ENCODE results near the gene CCDC85C. TPM values are rescaled to one million over a fixed set of nuclear protein-coding genes. Genes with fewer than 3 reads are reported as not detected.

Gene CCDC85C
- total and polyA plus RNA-seq, 10 of the 15 experiments (the other 5 are each of a cell fraction or from before 2014, with no cell fraction given) = 0.03 to 3.6 (median 1.1) TPM

- ATAC-seq (no peak), FAIRE-seq (no peak)
- H3K9me3 ChIP-seq (replicated peaks; ENCODE audit: control insufficient read depth, insufficient read depth, low read length) = no peaks in the 10 kb centered on the region
Observed at GRCh38 chr14:99519347-99519881, 84.6 kb downstream of the CCDC85C start.

More at GRCh38 chr14:99519347-99519881, 84.6 kb downstream of the CCDC85C start:
- CTCF ChIA-PET = interaction anchor here (0.6 to 1.1 kb wide), 3 partner anchors 106 to 111 kb away, joined by 3 to 10 read pairs (median 4); no protein-coding TSS in a partner anchor
- Histone ChIP-seq H3K4me1 (ENCODE audit: control insufficient read depth, insufficient read depth, low read length) (no peaks in the 10 kb centered on the region), H3K27ac (ENCODE audit: control insufficient read depth, insufficient read depth) (no peak overlapping the region), H3K36me3 (ENCODE audit: control insufficient read depth in 2 of 2, insufficient read depth in 2 of 2, low read length in 1 of 2) (peaks cover 0 to 3% of the 10 kb centered on the region in 2 experiments; a peak in 2 of 4 replicates), H3K79me2 (ENCODE audit: control insufficient read depth, insufficient read depth, low read length) (no peaks in the 10 kb centered on the region), H3K4me3 (no peak overlapping the region), H3K9ac (ENCODE audit: control insufficient read depth, insufficient read depth, low read length) (no peak overlapping the region), H3K27me3 (replicated peaks in 1 of 2; ENCODE audit: control insufficient read depth in 2 of 2, insufficient read depth in 2 of 2, low read length in 1 of 2) (no peaks in the 10 kb centered on the region), H2AFZ (ENCODE audit: control insufficient read depth, low read depth, low read length) (no peak overlapping the region), H4K20me1 (ENCODE audit: control insufficient read depth, insufficient read depth) (no peaks in the 10 kb centered on the region), H3K4me2 (ENCODE audit: control insufficient read depth, insufficient read depth) (no peak overlapping the region)
- BruUV-seq (replicated peaks) = no TSS peak
- TF ChIP-seq, protein P1, sequence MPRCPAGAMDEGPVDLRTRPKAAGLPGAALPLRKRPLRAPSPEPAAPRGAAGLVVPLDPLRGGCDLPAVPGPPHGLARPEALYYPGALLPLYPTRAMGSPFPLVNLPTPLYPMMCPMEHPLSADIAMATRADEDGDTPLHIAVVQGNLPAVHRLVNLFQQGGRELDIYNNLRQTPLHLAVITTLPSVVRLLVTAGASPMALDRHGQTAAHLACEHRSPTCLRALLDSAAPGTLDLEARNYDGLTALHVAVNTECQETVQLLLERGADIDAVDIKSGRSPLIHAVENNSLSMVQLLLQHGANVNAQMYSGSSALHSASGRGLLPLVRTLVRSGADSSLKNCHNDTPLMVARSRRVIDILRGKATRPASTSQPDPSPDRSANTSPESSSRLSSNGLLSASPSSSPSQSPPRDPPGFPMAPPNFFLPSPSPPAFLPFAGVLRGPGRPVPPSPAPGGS (IDR thresholded peaks at IDR 0.05; ENCODE audit: borderline replicate concordance, insufficient read depth, low read depth, low read length, poor library complexity, severe bottlenecking) = no peak
- no peak for TF ChIP-seq ZNF622 (IDR thresholded peaks at IDR 0.05)
- TF ChIP-seq NFYB (IDR thresholded peaks at IDR 0.05; ENCODE audit: insufficient read depth, low read depth, low read length) = no peak
- no peak for TF ChIP-seq ATF2 (IDR thresholded peaks at IDR 0.05; ENCODE audit: low read length)
- TF ChIP-seq E2F4 (IDR thresholded peaks at IDR 0.05; ENCODE audit: low read depth, low read length) = no peak
- no peak for TF ChIP-seq ZBTB11 (CRISPR knock-in tag; IDR thresholded peaks at IDR 0.05)
- no peak for TF ChIP-seq MEF2A (IDR thresholded peaks at IDR 0.05; ENCODE audit: insufficient read depth, low read depth, low read length)
- TF ChIP-seq BCL11A (IDR thresholded peaks at IDR 0.05; ENCODE audit: low read depth, low read length) = no peak
- no peak for TF ChIP-seq ZBED1 (IDR thresholded peaks at IDR 0.05; ENCODE audit: borderline replicate concordance)
- TF ChIP-seq NR2C1 (IDR thresholded peaks at IDR 0.05) = no peak
- TF ChIP-seq PAX5 (IDR thresholded peaks at IDR 0.05; ENCODE audit: borderline replicate concordance, low read depth, low read length) = no peak
- no peak for TF ChIP-seq TBL1XR1 (IDR thresholded peaks at IDR 0.05; ENCODE audit: low read depth, low read length)
- TF ChIP-seq STAT1 (conservative IDR thresholded peaks at IDR 0.05) = no peak
- no peak for TF ChIP-seq RBBP5 (conservative IDR thresholded peaks at IDR 0.05)
- in situ Hi-C loops (cut with MboI) (no loop called here), intact Hi-C loops (cut with micrococcal nuclease; ENCODE audit: unreplicated experiment) (loop anchor here (2.0 kb wide), 1 partner anchor 373 kb away; no protein-coding TSS in a partner anchor)
- SMC1A ChIA-PET (ENCODE audit: uncharacterized antibody, unreplicated experiment) = interaction anchor here (1.2 kb wide), 1 partner anchor 109 kb away, joined by 4 read pairs; no protein-coding TSS in a partner anchor
- RAD21 ChIA-PET (ENCODE audit: unreplicated experiment) = interaction anchor here (0.6 to 1.1 kb wide), 3 partner anchors 109 to 1646 kb away, joined by 3 to 7 read pairs (median 3); no protein-coding TSS in a partner anchor
- 49% methylated on average over 8 of the region's 8 CpGs for WGBS (ENCODE audit: insufficient coverage, insufficient replicate concordance, low lambda C conversion rate, missing lambda C conversion rate)
- no peak for DNase-seq (ENCODE audit: low read depth, low spot score)
- POLR2A ChIA-PET = interaction anchor here (0.6 kb wide), 1 partner anchor 313 kb away, joined by 3 read pairs; no protein-coding TSS in a partner anchor

Data from GM12878 (cell line).